Stimulated activated CD8-positive, alpha-beta memory T cell treated with anti-CD3 and anti-CD28 coated beads, Interleukin-7, amount 100 ng/mL, for 1 hour (primary cell): ENCODE data around the gene PDCD2L.
"Not testable (repeated sequence)": the region's sequence is repeated elsewhere in the genome, so short reads cannot be mapped to it uniquely, and the experiment has no call there.

Experiments
- DNase-seq, 2 donors: peaks; one replicate each; pipeline ENCODE4 v3.0.0-alpha.2; 2020; ENCODE audit warnings: low read depth in 2 of 2

PDCD2L gene

DNA sequence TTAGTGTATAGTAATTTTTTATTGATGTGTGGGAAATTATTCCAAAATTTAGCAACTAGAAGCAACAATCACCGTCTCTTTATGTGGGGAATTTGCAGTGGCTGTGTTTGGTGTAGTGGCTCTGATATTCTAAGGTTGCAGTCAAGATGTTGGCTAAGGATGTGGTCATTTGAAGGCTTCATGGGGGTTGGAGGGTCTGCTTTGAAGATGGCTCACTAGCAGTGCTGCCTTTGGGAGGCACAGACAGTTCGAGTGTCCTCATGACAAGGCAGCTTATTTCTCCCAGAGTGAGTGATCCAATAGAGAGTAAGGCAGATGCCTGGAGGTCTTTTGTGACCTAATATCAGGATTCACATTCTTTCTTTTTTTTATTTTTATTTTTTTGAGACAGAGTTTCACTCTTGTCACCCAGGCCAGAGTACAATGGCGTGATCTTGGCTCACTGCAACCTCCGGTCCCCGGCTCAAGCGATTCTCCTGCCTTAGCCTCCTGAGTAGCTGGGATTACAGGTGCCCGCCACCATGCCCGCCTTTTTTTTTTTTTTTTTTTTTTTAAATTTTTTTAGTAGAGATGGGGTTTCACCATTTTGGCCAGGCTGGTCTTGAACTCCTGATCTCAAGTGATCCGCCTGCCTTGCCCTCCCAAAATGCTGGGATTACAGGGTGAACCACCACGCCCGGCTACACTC is 30.5 kb upstream of the PDCD2L start:
- no peak for DNase-seq

DNA sequence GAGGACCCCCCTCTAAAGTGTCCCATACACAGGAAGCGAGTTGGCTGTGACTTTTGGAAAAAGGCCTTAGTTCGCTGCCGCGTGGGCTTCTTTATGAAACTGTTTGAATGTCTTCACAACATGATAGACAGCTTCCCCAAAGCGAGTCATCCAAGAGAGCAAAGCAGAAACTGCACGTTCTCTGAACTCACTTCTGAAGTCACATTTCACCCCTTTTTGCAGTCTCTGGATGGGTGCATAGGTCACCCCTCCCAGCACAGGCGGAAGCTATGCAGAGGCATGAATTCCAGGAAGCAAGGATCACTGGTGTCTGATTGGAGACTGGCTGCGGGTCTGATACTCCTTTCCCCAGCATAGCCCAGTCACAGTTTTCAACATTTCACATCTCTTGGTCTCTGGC is 28.6 kb upstream of the PDCD2L start:
- no peak for DNase-seq

DNA sequence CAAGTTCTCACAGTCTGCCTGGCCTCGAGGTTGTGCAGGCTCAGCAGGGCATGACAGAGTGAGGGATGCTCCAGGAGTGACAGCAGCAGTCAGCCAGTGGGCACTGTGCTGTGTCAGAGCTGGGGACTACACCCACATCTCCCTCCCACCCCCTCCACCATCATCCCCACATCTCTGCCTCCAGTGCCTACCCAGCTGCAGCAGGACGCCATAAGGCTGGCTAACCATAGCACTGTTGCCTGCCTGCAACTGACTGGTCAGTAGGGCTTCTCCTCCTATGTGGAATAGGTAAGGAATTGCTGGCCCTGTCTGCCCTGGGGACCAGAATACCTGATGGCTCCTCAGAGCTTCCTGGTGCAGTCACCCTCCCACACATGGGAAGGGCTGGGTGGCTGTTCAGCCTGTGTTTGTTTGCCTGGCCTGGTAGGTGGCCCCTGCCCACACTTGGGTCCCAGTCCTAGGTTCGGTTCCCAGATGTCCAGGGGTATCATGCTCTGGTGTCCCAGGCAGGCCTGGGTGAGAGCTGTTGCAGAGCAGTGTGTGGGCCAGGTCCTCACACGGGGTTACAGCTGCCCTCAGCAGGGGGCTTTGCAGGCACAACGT is 23.5 kb upstream of the PDCD2L start:
- DNase-seq, result no peak

DNA sequence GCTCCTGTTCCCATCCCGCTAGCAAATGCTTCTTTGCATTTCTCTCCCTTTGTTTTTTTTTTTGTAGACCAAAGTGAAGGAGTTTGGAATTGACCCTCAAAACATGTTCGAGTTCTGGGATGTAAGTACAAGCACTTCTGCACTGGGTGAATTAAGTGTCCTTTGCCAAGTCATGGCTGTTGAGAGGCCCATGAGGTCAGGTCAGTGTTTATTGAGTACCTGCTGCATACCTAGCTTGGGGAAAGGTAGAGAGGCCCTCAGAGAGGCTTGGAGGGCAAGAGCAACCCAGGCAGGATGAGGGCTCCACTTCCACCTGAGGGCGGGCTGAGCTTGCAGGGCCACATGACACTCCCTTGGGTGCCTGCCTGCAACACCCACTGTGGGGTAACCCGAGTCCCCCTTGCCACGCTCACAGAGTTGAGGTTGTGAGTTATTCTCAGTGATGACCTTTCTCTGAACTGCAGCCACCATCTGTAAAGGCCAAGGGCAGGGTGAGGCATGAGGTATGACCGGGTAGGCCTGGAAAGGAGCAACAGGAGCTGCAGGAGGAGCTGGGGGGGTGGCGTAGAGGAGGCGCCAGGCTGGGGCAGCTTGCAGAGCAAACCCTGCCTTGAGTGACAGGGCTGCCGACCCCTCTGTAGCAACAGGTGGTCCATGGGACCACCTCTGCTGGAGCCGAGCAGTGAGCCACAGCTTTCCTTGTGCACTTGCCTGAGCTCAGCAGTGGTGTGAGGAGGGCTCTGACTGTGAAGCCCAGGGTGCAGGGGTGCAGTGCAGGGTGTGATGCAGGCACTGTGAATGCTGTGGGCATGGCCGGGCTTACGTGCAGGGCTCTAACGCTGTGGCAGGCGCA is 22.6 kb upstream of the PDCD2L start:
- DNase-seq, result no peak

DNA sequence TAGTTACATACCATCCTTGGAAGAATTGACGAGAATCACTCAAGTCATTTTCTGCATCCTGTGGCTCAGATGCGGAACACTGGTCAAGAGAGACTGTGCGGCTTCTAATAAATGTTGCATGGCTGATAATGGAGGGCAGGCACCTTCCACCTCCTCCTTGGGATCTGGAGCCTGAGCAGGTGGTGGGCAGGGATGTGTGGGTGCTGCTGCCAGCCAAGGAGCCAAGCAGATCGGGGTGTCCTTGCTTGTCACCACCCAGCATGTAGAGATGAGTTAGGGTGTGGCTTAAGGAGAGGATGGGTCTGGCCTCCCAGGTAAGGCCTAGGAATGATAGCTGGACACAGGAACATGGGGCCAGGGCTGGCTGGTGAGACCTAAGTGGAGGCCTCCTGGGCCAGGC is 21.7 kb upstream of the PDCD2L start:
- no peak for DNase-seq

DNA sequence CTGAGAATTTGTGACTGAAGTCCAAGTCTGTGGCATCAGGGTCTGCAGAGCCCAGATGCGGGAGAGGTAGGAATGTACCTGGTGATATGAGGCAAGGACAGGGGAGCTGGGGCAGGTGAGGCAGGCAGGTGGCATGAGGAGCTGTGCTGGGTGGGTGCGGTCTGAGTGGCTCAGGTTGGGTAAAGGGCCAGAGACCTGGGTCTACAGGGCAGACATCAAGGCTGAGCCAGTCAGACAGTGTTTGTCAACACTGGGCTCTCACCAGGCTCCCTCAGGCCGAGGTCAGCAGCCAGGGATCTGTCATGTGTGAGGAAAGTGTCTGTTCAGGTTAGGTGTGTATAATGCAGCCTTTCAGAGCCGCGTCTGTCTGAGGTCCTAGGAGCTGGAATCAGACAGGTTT is 20.6 kb upstream of the PDCD2L start:
- no peak for DNase-seq

DNA sequence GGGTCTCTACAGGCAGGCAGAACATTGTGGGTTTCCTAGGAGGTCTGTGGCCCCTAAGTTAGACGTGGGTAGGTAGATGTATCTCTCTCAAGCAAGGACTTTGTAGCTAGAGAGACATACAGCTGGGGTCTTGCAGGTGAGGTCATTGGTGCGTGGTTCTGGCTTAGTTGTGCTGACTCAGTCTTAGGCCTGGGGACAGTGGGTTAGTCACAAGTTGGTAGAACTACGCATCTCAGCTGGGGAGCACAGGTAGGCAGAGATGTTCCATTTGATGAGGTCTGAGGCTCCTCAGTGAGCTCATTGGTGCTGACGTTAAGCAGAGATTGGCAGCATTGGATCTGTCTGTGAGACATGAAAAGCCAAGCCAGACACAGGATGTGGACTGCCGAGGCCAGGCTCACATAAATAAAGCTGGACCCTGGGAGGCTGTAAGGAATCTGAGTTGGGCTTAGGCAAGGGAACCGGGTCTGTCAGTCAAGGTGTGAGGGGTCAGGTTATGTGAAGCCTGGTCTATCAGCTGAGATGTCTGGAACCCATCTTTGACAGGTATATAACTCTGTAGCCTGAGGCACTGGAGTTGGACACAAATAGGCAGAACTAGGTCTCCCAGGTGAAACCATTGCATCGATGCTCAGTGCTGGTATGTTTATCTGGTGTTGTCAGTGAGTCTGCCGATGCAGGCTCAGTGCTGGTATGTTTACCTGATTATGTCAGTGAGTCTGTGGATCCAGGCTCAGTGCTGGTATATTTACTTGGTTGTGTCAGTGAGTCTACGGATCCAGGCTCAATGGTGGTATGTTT is 17.4 kb upstream of the PDCD2L start:
- DNase-seq, result no peak

DNA sequence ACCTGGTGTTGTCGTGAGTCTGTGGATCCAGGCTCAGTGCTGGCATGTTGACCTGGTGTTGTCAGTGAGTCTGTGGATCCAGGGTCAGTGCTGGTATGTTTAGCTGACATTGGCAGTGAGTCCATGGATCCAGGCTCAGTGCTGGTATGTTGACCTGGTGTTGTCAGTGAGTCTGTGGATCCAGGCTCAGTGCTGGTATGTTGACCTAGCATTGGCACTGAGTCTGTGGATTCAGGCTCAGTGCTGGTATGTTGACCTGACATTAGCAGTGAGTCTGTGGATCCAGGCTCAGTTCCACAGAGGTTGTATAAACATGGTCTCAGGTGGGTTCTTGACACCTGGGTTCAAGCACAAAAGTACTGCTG is 16.8 kb upstream of the PDCD2L start:
- no peak for DNase-seq

DNA sequence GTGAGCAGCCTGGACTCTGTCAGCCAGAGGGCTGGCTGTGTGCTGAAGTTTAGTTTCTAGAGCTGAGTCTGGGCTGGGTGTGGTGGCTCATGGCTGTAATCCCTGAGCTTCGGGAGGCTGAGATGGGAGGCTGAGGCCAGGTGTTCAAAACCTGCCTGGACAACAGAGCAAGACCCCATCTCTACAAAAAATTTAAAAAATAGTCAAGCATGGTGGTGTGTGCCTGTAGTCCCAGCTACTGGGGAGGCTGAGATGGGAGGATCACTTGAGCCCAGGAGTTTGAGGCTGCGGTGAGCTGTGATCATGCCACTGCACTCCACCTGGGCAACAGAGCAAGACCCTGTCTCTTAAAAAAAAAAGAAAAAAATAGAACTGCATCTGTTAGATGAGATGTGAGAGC is 15.5 kb upstream of the PDCD2L start:
- DNase-seq, result not testable (repeated sequence)

DNA sequence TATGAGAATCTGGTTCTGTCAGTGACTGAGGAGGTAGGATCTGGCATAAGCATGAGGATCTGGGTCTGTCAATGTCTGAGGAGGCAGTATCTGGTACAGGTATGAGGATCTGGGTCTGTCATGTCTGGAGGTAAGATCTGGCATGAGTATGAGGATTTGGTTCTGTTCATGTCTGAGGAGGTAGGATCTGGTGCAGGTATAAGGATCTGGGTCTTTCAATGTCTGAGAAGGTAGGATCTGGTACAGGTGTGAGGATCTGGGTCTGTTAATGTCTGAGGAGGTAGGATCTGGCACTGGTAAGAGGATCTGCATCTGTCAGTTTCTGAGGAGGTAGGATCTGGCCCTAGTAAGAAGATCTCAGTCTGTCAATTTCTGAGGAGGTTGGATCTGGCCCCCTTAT is 12.4 kb upstream of the PDCD2L start:
- DNase-seq, result no peak

DNA sequence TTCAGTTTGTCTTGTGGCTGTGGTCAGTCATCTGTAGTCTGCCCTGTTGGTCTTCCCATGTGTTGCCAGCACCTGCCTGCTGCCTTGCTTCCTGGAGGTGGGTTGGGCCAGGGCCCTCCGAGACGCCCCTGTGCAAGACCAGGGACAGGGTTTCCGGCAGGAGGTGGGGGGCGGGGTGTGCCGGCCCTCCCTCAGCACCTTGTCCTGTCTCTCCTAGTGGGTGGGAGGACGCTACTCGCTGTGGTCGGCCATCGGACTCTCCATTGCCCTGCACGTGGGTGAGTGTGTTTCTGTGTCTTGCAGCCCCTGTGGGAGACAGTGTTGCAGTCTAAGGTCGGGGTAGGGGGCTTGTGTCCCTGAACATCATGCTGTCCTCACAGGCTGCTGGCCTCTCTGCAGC is 11.2 kb upstream of the PDCD2L start:
- DNase-seq, result no peak

DNA sequence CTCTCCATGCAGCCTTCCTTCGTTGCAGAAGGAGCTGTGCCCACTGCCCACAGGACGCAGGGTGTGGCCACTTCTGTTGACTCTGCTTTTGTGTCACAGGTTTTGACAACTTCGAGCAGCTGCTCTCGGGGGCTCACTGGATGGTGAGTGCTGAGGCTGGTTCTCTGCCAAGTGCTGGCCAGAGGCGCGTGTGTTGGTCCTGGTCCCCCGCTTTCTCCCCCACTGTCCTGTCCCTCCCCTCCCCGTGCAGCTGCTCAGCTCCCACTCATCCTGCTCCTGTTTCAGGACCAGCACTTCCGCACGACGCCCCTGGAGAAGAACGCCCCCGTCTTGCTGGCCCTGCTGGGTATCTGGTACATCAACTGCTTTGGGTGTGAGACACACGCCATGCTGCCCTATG is 10.6 kb upstream of the PDCD2L start:
- DNase-seq, result no peak

DNA sequence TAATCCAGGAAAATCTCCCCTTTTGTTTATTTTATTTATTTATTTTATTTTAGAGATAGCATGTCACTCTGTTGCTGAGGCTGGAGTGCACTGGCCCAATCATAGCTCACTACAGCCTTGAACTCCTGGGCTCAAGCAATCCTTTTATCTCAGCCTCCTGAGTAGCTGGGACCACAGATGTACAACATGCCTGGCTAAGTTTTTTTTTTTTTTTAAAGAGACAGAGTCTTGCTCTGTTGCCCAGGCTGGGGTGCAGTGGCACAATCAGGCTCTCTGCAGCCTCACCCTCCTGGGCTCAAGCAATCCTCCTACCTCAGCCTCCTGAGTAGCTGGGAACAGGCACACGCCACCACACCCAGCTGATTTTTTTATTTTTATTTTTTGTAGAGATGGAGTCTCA is 6.3 kb upstream of the PDCD2L start:
- no peak for DNase-seq

DNA sequence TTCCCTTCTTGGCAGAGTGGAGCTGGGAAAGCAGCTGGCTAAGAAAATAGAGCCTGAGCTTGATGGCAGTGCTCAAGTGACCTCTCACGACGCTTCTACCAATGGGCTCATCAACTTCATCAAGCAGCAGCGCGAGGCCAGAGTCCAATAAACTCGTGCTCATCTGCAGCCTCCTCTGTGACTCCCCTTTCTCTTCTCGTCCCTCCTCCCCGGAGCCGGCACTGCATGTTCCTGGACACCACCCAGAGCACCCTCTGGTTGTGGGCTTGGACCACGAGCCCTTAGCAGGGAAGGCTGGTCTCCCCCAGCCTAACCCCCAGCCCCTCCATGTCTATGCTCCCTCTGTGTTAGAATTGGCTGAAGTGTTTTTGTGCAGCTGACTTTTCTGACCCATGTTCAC is 4.3 kb upstream of the PDCD2L start:
- DNase-seq, result no peak

DNA sequence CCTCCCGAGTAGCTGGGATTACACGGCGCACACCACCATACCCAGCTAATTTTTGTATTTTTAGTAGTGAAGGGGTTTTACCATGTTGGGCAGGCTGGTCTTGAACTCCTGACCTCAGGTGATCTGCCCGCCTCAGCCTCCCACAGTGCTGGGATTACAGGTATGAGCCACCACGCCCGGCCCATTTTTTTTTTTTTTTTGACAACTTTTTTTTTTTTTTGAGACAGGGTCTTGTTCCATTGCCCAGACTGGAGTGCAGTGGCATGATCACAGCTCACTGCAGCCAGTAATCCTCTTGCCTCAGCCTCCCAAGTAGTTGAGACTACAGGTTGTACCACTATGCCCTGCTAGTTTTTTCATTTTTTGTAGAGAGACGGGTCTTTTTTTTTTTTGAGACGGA is 3.4 kb upstream of the PDCD2L start:
- not testable (repeated sequence) for DNase-seq

DNA sequence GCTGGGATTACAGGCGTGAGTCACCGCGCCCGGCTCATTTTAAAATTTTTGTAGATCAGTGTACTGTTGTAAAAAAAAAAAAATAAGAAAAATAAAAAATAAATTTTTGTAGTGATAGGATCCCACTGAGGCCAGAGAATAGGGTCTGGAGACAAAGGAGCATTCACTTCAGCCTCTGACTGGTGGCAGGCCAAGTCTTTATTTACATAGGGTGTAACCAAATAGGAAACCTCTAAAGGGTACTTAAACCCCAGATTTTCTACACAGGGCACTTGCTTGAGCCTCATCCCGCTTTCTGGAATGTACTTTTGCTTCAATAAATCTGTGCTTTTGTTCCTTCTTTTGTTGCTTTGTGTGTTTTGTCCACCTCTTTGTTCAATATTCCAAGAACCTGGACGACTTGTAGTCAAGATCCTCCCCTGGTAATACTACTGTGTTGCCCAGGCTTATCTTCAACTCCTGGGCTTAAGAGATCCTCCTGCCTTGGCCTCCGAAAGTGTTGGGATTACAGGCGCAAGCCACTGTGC is 2.1 kb upstream of the PDCD2L start:
- no peak for DNase-seq

DNA sequence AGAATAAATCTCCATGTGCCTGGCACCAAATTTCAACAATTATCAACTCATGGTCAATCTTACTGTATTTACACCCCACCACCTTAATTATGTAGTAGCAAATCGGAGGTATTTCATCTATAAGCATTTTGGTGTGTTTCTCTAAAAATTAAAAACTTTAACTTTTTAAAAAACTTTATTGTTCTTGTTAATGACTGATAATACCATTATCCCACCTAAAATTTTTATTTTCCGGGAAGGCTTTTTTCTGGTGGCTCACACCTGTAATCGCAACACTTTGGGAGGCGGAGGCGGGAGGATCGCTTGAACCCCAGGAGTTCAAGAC is 453 bp upstream of the PDCD2L start:
- no peak for DNase-seq

DNA sequence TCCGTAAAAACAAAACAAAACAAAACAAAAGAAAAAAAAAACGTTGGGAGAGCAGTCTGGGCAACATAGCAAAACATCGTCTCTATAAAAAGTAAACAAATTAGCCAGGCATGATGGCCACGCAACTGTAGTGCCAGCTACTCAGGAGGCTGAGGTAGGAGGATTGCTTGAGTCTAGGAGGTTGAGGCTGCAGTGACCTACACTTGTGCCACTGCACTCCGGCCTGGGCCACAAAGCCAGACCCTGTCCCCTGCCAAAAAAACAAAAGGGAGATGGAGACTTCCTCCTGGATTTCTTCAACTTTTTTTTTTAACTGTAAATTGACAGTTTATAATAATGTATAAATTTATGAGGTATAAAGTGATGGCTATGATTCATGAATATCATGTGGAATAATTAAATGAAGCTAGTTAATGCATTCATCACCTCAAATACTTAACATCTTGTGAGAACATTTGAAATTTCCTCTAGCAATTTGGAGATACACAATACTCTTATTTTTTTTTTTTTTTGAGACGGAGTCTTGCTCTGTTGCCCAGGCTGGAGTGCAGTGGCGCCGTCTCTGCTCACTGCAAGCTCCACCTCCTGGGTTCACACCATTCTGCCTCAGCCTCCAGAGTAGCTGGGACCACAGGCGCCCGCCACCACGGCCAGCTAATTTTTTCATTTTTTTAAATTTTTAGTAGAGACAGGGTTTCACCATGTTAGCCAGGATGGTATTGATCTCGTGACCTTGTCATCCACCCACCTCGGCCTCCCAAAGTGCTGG is 1.9 kb downstream of the PDCD2L start:
- no peak for DNase-seq

DNA sequence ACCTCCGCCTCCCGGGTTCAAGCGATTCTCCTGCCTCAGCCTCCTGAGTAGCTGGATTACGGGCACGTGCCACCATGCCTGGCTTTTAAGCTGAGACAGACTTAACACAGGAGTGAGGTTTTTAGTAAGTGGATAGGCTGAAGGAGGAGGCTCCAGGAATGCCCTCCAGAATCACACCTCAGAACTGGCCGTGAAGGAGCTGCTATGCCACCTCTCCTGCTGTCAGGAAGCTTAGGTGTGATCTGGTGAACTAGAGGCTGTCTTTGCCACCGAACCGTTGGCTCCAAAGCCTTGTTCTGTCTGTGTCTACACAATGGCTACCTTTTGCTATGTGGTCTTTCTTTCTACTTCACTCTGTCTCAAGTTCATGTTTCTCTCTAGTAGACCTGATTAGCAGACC is 4.2 kb downstream of the PDCD2L start:
- no peak for DNase-seq

DNA sequence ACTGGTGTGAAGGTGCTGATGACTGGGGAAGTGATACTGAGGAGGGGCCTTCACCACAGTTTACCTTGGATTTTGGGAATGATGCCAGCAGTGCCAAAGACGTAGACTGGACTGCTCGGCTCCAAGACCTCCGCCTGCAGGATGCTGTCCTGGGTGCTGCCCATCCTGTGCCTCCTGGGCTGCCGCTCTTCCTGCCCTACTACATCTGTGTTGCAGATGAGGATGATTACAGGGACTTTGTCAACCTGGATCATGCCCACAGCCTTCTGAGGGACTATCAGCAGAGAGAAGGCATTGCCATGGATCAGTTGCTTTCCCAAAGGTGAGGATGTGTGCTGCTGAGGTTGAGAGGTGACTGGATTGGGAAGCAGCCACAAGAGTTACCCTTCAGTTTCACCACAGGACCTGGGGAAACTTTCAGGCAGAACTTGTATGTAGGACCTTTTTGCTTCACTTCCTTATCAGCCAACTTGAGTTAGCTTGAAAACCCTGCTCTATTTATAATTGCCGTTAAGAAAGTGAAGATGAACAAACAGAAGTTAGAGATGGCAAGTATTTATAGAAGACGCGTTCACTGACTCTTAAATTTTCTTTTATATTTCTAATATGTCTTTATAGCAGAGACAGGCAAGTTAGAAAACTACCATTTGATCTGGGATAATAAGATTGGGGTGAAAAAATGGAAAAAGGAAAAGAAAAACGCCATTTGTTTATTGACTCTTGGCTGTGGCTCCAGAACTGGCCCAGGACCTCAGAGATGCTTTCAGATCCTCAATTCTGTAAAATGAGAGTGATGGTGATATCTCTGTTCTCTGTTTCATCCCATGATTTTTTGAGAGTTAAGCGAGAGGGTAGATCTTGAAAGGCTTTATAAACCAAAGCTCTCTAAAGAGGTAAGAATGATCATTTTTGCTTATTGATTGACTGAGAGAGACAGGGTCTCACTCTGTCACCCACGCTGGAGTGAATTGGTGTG is 5.3 kb downstream of the PDCD2L start:
- no peak for DNase-seq
